B cell (primary cell): ENCODE data around the gene KLF11. TPM values are rescaled to one million over a fixed set of nuclear protein-coding genes. Genes with fewer than 3 reads are reported as not detected.

Source experiments
- ATAC-seq: fragments of 200-7000 bp; cut with Tn5 transposase; one replicate; pipeline ENCODE4 v1.10.0; 2021; ENCODE audit warnings: low read depth, mild to moderate bottlenecking, moderate number of reproducible peaks, moderate library complexity
- CTCF ChIA-PET: fragments of 350-600 bp; sonication (Branson Sonifier 250); formaldehyde crosslinking; loops from one replicate; lab custom pipeline; 2021; ENCODE audit warnings: antibody characterized with exemption, inconsistent platforms; lab: Charles Lee
- POLR2A ChIA-PET: fragments of 350-600 bp; sonication (Branson Sonifier 250); formaldehyde crosslinking; loops from one replicate; lab custom pipeline; 2021; ENCODE audit warnings: antibody characterized with exemption; lab: Charles Lee
- DNase-seq: peaks from one replicate; pipeline ENCODE4 v3.0.0; 2013
- H2AFZ ChIP-seq: 2 replicates; pipeline ENCODE4 v1.6.1; 2012; ENCODE audit warnings: mild to moderate bottlenecking, low read depth, low read length; ENCODE audit not compliant: insufficient read depth, poor library complexity, severe bottlenecking
- H3K27ac ChIP-seq, 2 donors: 1 replicate in 1 of 2; 2 replicates in 1 of 2; pipeline ENCODE4 v1.5.1; 2012 to 2013; ENCODE audit warnings: low read length in 2 of 2, mild to moderate bottlenecking in 2 of 2, moderate library complexity in 1 of 2
- H3K27me3 ChIP-seq, 4 experiments: fragments of 200-600 bp in 1 of 4; sonication (generic) in 1 of 4; replicated peaks in 1 of 4; 1 replicate in 2 of 4; 2 replicates in 2 of 4; pipeline versions ENCODE4 v1.6.1 to v1.7.0; 2013 to 2016; ENCODE audit warnings: low read length in 3 of 4, mild to moderate bottlenecking in 2 of 4, mixed read lengths in 1 of 4, moderate library complexity in 1 of 4; ENCODE audit not compliant: insufficient read depth in 4 of 4, control insufficient read depth in 3 of 4; ENCODE audit errors: control extremely low read depth in 1 of 4
- H3K36me3 ChIP-seq, 2 experiments: replicated peaks in 1 of 2; 1 replicate in 1 of 2; 2 replicates in 1 of 2; pipeline versions ENCODE4 v1.6.1 to v1.7.1; 2013; ENCODE audit warnings: low read length in 1 of 2; ENCODE audit not compliant: insufficient read depth in 2 of 2, control insufficient read depth in 1 of 2; ENCODE audit errors: control extremely low read depth in 1 of 2, extremely low read depth in 1 of 2
- H3K4me1 ChIP-seq, 2 donors: fragments of 200-600 bp in 1 of 2; sonication (generic) in 1 of 2; 1 replicate in 1 of 2; 2 replicates in 1 of 2; pipeline versions ENCODE4 v1.5.1 to v1.6.1; 2013 to 2017; ENCODE audit warnings: low read length in 2 of 2; ENCODE audit not compliant: control insufficient read depth in 2 of 2, insufficient read depth in 2 of 2
- H3K4me2 ChIP-seq: replicated peaks from 2 replicates; pipeline ENCODE3; 2012; ENCODE audit warnings: mild to moderate bottlenecking, low read depth, low read length; ENCODE audit not compliant: poor library complexity, severe bottlenecking
- H3K4me3 ChIP-seq, 5 experiments: fragments of 200-600 bp in 1 of 5; sonication (generic) in 1 of 5; 1 replicate in 3 of 5; 2 replicates in 2 of 5; pipeline versions ENCODE4 v1.5.1 to v1.7.0; 2011 to 2016; ENCODE audit warnings: low read length in 4 of 5, mild to moderate bottlenecking in 4 of 5, low read depth in 2 of 5, control low read depth in 1 of 5, moderate library complexity in 1 of 5; ENCODE audit not compliant: insufficient read depth in 1 of 5; ENCODE audit errors: control extremely low read depth in 1 of 5, extremely low read depth in 1 of 5
- H3K79me2 ChIP-seq: fragments of 200-600 bp; sonication (generic); one replicate; pipeline ENCODE4 v1.6.0; 2016; ENCODE audit warnings: low read length; ENCODE audit not compliant: control insufficient read depth, insufficient read depth
- H3K9ac ChIP-seq: fragments of 200-600 bp; sonication (generic); 2 replicates; pipeline ENCODE4 v1.6.1; 2017; ENCODE audit warnings: mild to moderate bottlenecking, low read length, moderate library complexity
- H3K9me3 ChIP-seq, 3 donors: one replicate each; pipeline versions ENCODE4 v1.6.1 to v1.7.1; 2013; ENCODE audit warnings: low read length in 2 of 3; ENCODE audit not compliant: control insufficient read depth in 2 of 3, insufficient read depth in 1 of 3; ENCODE audit errors: control extremely low read depth in 1 of 3
- H4K20me1 ChIP-seq: 2 replicates; pipeline ENCODE4 v1.6.0; 2012; ENCODE audit warnings: mild to moderate bottlenecking, low read length; ENCODE audit not compliant: insufficient read depth, control insufficient read depth, poor library complexity, severe bottlenecking
- H3K27ac Mint-ChIP-seq: one replicate; pipeline ENCODE4 v1.8.0; 2021; ENCODE audit warnings: mixed read lengths
- H3K27me3 Mint-ChIP-seq: one replicate; pipeline ENCODE4 v1.8.0; 2021; ENCODE audit warnings: mixed read lengths
- H3K4me1 Mint-ChIP-seq: one replicate; pipeline ENCODE4 v1.8.0; 2021; ENCODE audit warnings: mixed read lengths
- H3K4me3 Mint-ChIP-seq: one replicate; pipeline ENCODE4 v1.8.0; 2021; ENCODE audit warnings: mixed read lengths
- H3K9me3 Mint-ChIP-seq: one replicate; pipeline ENCODE4 v1.8.0; 2022; ENCODE audit warnings: mixed read lengths; ENCODE audit not compliant: insufficient read depth
- EZH2 ChIP-seq: IDR thresholded peaks from 2 replicates; pipeline ENCODE4 v1.6.1; 2012; ENCODE audit warnings: borderline replicate concordance, low read depth, mild to moderate bottlenecking, moderate library complexity, low read length; ENCODE audit not compliant: insufficient read depth, poor library complexity, severe bottlenecking
- WGBS: methylation state at CpG from one replicate; pipeline ENCODE4 v1.1.5; 2013; ENCODE audit warnings: missing lambda C conversion rate; ENCODE audit not compliant: insufficient coverage; 5-methylcytosine and 5-hydroxymethylcytosine counted together
- intact Hi-C: fragments of 100-400 bp; cut with micrococcal nuclease; formaldehyde crosslinking; loops from one replicate; pipeline ENCODE4 v1.10.0; 2022
- polyA plus RNA-seq: library from polyadenylated mRNA; depleted of rRNA; stranded (reverse); fragments of >200 nt; gene quantifications from 2 replicates; pipeline ENCODE4 v1.2.3, GENCODE V29; 2012
- total RNA-seq, 2 donors: library from RNA; stranded (reverse); fragments of 120-200 nt in 1 of 2; gene quantifications; 1 replicate in 1 of 2; 2 replicates in 1 of 2; pipeline versions ENCODE4 v1.2.3 to v1.2.4, GENCODE V29; 2013 to 2022
- TF ChIP-seq, protein P1 (sequence below): fragments of 200-600 bp; IDR thresholded peaks from one replicate; pipeline ENCODE4 v1.8.0; 2022; ENCODE audit warnings: antibody characterized with exemption, mild to moderate bottlenecking

Gene KLF11
- total and polyA plus RNA-seq, 2 donors (not counting 1 experiment from before 2014, with no cell fraction given), result 20.8 to 48.4 TPM

- no peak overlapping the region for H3K9ac ChIP-seq
- no peak overlapping the region for H3K27ac ChIP-seq
- Mint-ChIP-seq H3K9me3 (peaks cover under 1% of the 10 kb centered on the region), H3K4me3 (no peak overlapping the region), H3K27me3 (no peaks in the 10 kb centered on the region), H3K4me1 (no peaks in the 10 kb centered on the region), H3K27ac (no peak overlapping the region)
- 90% methylated on average over 8 of the region's 10 CpGs for WGBS
- H3K4me1 ChIP-seq, result no peaks in the 10 kb centered on the region
- TF ChIP-seq, protein P1, sequence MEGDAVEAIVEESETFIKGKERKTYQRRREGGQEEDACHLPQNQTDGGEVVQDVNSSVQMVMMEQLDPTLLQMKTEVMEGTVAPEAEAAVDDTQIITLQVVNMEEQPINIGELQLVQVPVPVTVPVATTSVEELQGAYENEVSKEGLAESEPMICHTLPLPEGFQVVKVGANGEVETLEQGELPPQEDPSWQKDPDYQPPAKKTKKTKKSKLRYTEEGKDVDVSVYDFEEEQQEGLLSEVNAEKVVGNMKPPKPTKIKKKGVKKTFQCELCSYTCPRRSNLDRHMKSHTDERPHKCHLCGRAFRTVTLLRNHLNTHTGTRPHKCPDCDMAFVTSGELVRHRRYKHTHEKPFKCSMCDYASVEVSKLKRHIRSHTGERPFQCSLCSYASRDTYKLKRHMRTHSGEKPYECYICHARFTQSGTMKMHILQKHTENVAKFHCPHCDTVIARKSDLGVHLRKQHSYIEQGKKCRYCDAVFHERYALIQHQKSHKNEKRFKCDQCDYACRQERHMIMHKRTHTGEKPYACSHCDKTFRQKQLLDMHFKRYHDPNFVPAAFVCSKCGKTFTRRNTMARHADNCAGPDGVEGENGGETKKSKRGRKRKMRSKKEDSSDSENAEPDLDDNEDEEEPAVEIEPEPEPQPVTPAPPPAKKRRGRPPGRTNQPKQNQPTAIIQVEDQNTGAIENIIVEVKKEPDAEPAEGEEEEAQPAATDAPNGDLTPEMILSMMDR, result no peak
- TF ChIP-seq EZH2, result no peak
- ATAC-seq (no peak), DNase-seq (no peak)
- H3K4me3 ChIP-seq, result no peak overlapping the region
- CTCF ChIA-PET, result interaction anchor here (1.0 kb wide), 1 partner anchor 9 kb away, joined by 4 read pairs; no protein-coding TSS in a partner anchor
- H3K79me2 ChIP-seq, result no peaks in the 10 kb centered on the region
- intact Hi-C loops, result no loop called here
- H4K20me1 ChIP-seq, result no peaks in the 10 kb centered on the region
- H3K27me3 ChIP-seq, result no peaks in the 10 kb centered on the region
- no peaks in the 10 kb centered on the region for H3K36me3 ChIP-seq
- H2AFZ ChIP-seq, result no peak overlapping the region
- H3K4me2 ChIP-seq, result no peak overlapping the region
- H3K9me3 ChIP-seq, result peaks cover 2 to 3% (median 2%) of the 10 kb centered on the region in 3 donors
- POLR2A ChIA-PET, result no interaction called here
Observed at GRCh38 chr2:10062931-10063365, 19.6 kb downstream of the KLF11 start.

DNA sequence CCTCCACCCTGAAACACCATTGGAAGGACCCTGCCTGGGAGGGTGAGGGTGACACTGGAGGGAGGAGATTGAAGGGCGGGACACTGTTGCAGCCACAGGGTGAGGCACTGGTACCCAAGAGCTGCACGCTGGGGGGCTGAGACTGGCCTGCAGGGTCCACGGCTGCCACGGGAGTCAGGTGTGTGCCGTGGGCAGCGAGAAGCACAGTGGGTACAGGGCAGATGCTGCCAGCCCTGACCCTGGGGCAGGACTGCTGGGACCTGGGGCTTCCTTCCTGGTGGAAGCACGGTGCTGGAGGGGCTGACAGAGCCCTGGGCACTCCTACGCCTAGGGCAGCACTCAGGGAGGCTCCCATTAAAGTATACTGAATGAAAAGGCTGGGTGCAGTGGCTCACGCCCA is 20.2 kb downstream of the KLF11 start:
- Histone ChIP-seq H3K79me2 (no peaks in the 10 kb centered on the region), H4K20me1 (no peaks in the 10 kb centered on the region), H3K4me3 (no peak overlapping the region), H3K4me2 (no peak overlapping the region), H2AFZ (no peak overlapping the region), H3K4me1 (no peaks in the 10 kb centered on the region), H3K27ac (no peak overlapping the region), H3K9ac (no peak overlapping the region), H3K36me3 (no peaks in the 10 kb centered on the region), H3K9me3 (peaks cover 2 to 3% (median 3%) of the 10 kb centered on the region in 3 donors), H3K27me3 (no peaks in the 10 kb centered on the region)
- intact Hi-C loops, result no loop called here
- DNase-seq, result no peak
- ATAC-seq, result no peak
- TF ChIP-seq, protein P1, result no peak
- no peak for TF ChIP-seq EZH2
- ChIA-PET CTCF (interaction anchor here (1.0 to 1.4 kb wide), 2 partner anchors 9 kb away, joined by 4 to 5 read pairs; no protein-coding TSS in a partner anchor), POLR2A (no interaction called here)
- Mint-ChIP-seq H3K4me1 (no peaks in the 10 kb centered on the region), H3K9me3 (peaks cover 4% of the 10 kb centered on the region), H3K4me3 (no peak overlapping the region), H3K27ac (no peak overlapping the region), H3K27me3 (no peaks in the 10 kb centered on the region)
- WGBS, result 88% methylated on average over 9 of the region's 9 CpGs
